NT2/D1 (cell line): ENCODE data around the gene TRPM5.

Experiments used
- SUZ12 ChIP-seq: IDR thresholded peaks from 2 replicates; pipeline ENCODE4 v1.6.1; 2011; ENCODE audit not compliant: insufficient read length, insufficient read depth; ENCODE audit errors: extremely low read depth
- YY1 ChIP-seq: IDR thresholded peaks from 2 replicates; pipeline ENCODE4 v1.6.1; 2011; ENCODE audit not compliant: insufficient read length, insufficient read depth
- ZNF274 ChIP-seq: IDR thresholded peaks from 2 replicates; pipeline ENCODE4 v1.6.1; 2011; ENCODE audit warnings: mild to moderate bottlenecking, low read depth, low read length

- TF ChIP-seq YY1, result no peak
- TF ChIP-seq ZNF274, result no peak
- no peak for TF ChIP-seq SUZ12
Measured at GRCh38 chr11:2471048-2471803, 26.9 kb upstream of the TRPM5 start.
